ENCODE results near the gene MZT2B. TPM values are rescaled to one million over a fixed set of nuclear protein-coding genes. Genes with fewer than 3 reads are reported as not detected.
"Not testable (repeated sequence)": the region's sequence is repeated elsewhere in the genome, so short reads cannot be mapped to it uniquely, and the experiment has no call there.

Gene MZT2B
- total RNA-seq, 2 donors from 2014 or later: 161 to 224 TPM

DNA sequence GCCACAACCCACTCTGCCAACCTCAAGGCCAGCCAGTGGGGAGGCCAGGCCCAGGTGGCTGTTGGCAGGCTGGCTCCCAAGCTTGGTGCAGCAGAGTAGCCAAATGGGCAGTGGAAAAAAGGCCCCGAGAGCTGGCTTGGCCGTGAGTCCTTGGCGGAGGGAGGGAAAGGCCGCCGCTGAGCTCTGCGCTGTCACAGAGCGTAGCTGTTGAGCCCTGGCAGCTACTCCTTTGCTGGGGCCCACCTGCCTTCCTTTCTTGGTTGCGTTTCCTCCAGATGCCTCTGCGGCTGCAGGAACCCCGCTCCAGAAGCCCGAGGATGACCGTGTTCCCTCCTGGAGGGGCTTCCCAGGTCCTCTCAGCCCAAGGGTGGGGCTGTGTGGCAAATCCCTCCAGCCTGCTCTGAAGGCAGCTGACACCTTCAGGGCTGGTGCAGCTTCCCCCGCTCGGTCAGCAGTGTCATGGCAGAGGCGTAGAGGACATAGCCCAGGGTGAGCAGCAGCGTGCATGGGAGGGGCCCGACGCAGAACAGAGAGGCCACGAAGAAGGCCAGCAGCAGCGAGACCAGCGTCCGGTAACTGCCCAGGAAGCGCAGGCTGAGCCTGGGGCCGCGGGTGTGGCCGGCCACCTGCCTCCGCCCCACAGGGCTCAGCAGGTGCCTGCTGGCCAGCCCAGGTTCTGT, 29.8 kb upstream of the MZT2B start:
- WGBS, 2 experiments (ENCODE audit: insufficient coverage in 1 of 2, insufficient read length in 1 of 2): 95 to 100% methylated on average over 6 to 27 of the region's 27 CpGs
- H3K36me3 Mint-ChIP-seq (ENCODE audit: low read depth): peaks cover 15% of the 10 kb centered on the region
- not testable (repeated sequence) for H3K9me3 Mint-ChIP-seq

DNA sequence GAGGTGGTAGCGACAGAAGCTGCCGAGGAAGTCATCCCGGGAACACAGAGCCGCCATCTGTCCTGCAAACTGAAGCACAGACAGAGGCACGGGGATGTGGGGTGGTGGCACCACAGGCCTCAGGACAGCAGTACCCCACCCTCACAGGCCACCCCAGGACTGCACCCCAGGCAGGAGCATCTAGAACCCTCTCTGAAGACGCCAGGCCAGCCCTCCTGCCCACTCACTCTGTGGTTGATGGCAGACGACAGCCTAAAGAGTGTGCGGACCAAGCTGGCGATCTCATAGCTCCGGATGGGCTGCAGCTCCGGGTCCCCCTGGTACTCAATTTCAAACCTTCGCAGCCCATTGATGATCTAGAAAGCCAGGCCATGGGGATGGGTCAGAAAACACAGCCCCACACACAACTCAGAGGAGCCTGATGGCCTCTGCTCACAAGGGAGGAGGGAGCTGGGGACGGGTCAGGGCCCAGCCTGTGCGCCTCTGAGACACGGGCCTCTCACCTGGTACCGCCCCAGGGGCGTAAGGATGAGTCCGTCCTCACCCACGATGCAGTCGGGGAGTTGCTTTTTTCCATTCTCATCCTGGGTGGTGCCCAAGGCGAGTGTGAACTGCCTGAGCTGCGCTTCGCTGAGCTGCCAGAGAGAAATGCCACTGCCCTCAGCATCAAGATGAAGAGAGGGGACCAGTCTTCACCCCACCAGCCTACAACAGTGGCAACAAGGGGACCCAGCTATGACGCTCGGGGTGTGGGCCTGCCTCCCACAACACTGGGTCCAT, 29.1 kb upstream of the MZT2B start:
- no peaks in the 10 kb centered on the region for H3K9me3 ChIP-seq (ENCODE audit: control insufficient read depth, low read length)
- TF ChIP-seq, protein P1, sequence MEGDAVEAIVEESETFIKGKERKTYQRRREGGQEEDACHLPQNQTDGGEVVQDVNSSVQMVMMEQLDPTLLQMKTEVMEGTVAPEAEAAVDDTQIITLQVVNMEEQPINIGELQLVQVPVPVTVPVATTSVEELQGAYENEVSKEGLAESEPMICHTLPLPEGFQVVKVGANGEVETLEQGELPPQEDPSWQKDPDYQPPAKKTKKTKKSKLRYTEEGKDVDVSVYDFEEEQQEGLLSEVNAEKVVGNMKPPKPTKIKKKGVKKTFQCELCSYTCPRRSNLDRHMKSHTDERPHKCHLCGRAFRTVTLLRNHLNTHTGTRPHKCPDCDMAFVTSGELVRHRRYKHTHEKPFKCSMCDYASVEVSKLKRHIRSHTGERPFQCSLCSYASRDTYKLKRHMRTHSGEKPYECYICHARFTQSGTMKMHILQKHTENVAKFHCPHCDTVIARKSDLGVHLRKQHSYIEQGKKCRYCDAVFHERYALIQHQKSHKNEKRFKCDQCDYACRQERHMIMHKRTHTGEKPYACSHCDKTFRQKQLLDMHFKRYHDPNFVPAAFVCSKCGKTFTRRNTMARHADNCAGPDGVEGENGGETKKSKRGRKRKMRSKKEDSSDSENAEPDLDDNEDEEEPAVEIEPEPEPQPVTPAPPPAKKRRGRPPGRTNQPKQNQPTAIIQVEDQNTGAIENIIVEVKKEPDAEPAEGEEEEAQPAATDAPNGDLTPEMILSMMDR (conservative IDR thresholded peaks at IDR 0.05): no peak
- 95 to 98% methylated on average over 9 to 23 of the region's 25 CpGs for WGBS, 2 experiments (ENCODE audit: insufficient coverage in 1 of 2, insufficient read length in 1 of 2)
- no peak overlapping the region for H3K27ac ChIP-seq (ENCODE audit: low read depth, low read length)
- H3K4me1 Mint-ChIP-seq: no peaks in the 10 kb centered on the region
- H3K36me3 ChIP-seq (ENCODE audit: control insufficient read depth, insufficient read depth, low read length): peaks cover 10% of the 10 kb centered on the region
- no peaks in the 10 kb centered on the region for H3K27me3 ChIP-seq (ENCODE audit: control insufficient read depth, insufficient read depth, low read length, poor library complexity, severe bottlenecking)
- H3K27me3 Mint-ChIP-seq (ENCODE audit: insufficient read depth): no peaks in the 10 kb centered on the region
- DNase-seq: no peak
- no peaks in the 10 kb centered on the region for H3K4me1 ChIP-seq (ENCODE audit: control insufficient read depth, insufficient read depth, low read length)
- peaks cover 16% of the 10 kb centered on the region for H3K36me3 Mint-ChIP-seq (ENCODE audit: low read depth)
- no peak overlapping the region for H3K9ac ChIP-seq (ENCODE audit: extremely low read depth, low read length, poor library complexity, severe bottlenecking)
- no peak overlapping the region for H3K4me3 ChIP-seq (ENCODE audit: low read length)
- no peak overlapping the region for H3K27ac Mint-ChIP-seq
- no peak overlapping the region for H3K4me3 Mint-ChIP-seq
- no peaks in the 10 kb centered on the region for H3K9me3 Mint-ChIP-seq

More for the DNA sequence above, 29.8 kb upstream of the MZT2B start:
- H3K4me3 ChIP-seq (ENCODE audit: low read length); H3K9ac ChIP-seq (ENCODE audit: extremely low read depth, low read length, poor library complexity, severe bottlenecking); H3K9me3 ChIP-seq (ENCODE audit: control insufficient read depth, low read length); H3K27ac ChIP-seq (ENCODE audit: low read depth, low read length); DNase-seq; H3K4me1 ChIP-seq (ENCODE audit: control insufficient read depth, insufficient read depth, low read length); H3K27ac Mint-ChIP-seq; H3K4me3 Mint-ChIP-seq; H3K4me1 Mint-ChIP-seq; H3K27me3 Mint-ChIP-seq (ENCODE audit: insufficient read depth); H3K27me3 ChIP-seq (ENCODE audit: control insufficient read depth, insufficient read depth, low read length, poor library complexity, severe bottlenecking): not testable (repeated sequence)
- H3K36me3 ChIP-seq (ENCODE audit: control insufficient read depth, insufficient read depth, low read length): peaks cover 10% of the 10 kb centered on the region

DNA sequence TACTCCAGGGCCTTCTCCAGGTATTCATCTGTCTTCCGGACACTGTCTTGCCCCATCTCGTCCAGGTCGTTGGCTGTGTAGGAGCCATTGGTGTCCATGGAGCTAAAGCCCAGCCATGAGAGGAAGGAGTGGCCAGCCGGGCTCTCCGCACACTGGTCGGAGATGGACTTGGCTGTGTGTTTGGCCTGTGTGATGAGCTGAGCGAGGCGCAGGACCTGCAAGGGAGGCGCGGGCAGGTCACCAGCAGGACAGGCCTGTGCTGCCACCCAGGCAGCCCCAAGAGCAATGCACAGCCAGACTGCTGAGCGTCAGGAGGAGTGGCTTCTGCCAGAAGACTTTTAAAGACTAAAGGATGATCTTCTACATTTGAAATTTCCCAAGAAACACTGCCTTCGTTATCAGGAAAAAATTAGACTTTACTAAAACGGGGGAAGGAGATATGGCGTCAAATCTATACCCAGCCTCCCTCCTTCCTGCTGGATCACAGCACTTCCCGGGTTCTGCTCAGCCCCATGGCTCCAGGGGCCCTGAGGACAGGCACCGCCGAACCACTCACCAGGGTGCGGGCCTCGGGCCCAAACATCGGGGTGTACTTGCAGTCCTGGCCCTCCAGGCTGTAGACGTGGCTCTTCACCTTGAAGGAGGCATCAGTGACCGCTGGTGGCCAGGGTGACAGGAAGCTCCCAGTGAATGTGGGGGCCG, 28.2 kb upstream of the MZT2B start:
- not testable (repeated sequence) for H3K27ac ChIP-seq (ENCODE audit: low read depth, low read length); DNase-seq; H3K9ac ChIP-seq (ENCODE audit: extremely low read depth, low read length, poor library complexity, severe bottlenecking); H3K4me1 ChIP-seq (ENCODE audit: control insufficient read depth, insufficient read depth, low read length); H3K27me3 Mint-ChIP-seq (ENCODE audit: insufficient read depth); H3K27ac Mint-ChIP-seq; H3K9me3 Mint-ChIP-seq; H3K4me1 Mint-ChIP-seq; H3K27me3 ChIP-seq (ENCODE audit: control insufficient read depth, insufficient read depth, low read length, poor library complexity, severe bottlenecking); H3K4me3 ChIP-seq (ENCODE audit: low read length); H3K4me3 Mint-ChIP-seq; H3K9me3 ChIP-seq (ENCODE audit: control insufficient read depth, low read length)
- peaks cover 10% of the 10 kb centered on the region for H3K36me3 ChIP-seq (ENCODE audit: control insufficient read depth, insufficient read depth, low read length)
- 98 to 100% methylated on average over 4 to 20 of the region's 23 CpGs for WGBS, 2 experiments (ENCODE audit: insufficient coverage in 1 of 2, insufficient read length in 1 of 2)
- peaks cover 17% of the 10 kb centered on the region for H3K36me3 Mint-ChIP-seq (ENCODE audit: low read depth)

- not testable (repeated sequence) for H3K4me1 ChIP-seq (ENCODE audit: control insufficient read depth, insufficient read depth, low read length); H3K9me3 ChIP-seq (ENCODE audit: control insufficient read depth, low read length); H3K27me3 ChIP-seq (ENCODE audit: control insufficient read depth, insufficient read depth, low read length, poor library complexity, severe bottlenecking); H3K4me3 ChIP-seq (ENCODE audit: low read length); DNase-seq; H3K4me3 Mint-ChIP-seq; H3K9me3 Mint-ChIP-seq; H3K9ac ChIP-seq (ENCODE audit: extremely low read depth, low read length, poor library complexity, severe bottlenecking); H3K27me3 Mint-ChIP-seq (ENCODE audit: insufficient read depth); H3K27ac Mint-ChIP-seq; H3K27ac ChIP-seq (ENCODE audit: low read depth, low read length); H3K4me1 Mint-ChIP-seq
- H3K36me3 Mint-ChIP-seq (ENCODE audit: low read depth): peaks cover 18% of the 10 kb centered on the region
- 83 to 100% methylated on average over 2 to 7 of the region's 8 CpGs for WGBS, 2 experiments (ENCODE audit: insufficient coverage in 1 of 2, insufficient read length in 1 of 2)
- H3K36me3 ChIP-seq (ENCODE audit: control insufficient read depth, insufficient read depth, low read length): peaks cover 10% of the 10 kb centered on the region
Measured at GRCh38 chr2:130154423-130154770, 27.7 kb upstream of the MZT2B start.
